ENCODE results near the gene SLC8A1.

DNA sequence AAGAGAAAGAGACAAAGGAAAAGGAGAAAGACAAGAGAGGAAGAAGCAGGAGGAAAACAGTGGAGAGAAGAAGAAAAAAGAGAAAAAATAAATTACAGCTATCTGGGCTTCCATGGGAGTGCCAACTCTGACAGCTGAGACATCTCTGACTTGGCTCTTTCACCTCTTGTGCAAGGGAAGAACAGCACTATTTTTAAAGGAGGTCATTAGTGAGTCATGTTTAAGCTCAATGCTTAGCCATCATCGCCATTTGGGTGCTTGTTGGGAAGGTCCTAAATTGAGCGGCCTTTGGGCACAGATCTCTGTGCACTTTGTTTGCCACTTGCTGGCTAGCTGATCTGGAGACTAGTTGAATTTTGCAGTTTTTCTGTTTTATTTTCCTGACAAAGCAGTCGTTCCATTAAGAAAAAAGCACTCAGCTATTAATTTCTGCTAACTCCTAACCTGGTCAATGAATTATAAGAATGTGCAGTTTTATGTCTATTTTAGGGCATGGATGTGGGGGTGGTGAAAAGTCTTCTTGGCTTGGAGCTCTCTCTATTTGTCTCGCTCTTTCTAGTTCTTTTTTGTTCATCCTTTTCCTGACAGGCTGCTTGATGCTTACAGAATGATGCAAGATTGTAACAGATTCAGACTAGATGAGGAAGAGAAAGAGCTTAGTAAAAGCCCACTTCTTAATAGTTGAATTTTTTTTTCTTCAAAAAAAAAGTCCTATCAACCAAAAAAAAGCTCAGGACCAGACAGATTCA lies 231.5 kb downstream of the SLC8A1 start:
- TF ChIP-seq FOXK2 (IDR thresholded peaks at IDR 0.05) (no peak), MAFK (conservative IDR thresholded peaks at IDR 0.05 in 1 of 2, IDR thresholded peaks at IDR 0.05 in 1 of 2; ENCODE audit: low read length in 2 of 2) (no peak)
